ENCODE data around the gene INO80C. TPM values are rescaled to one million over a fixed set of nuclear protein-coding genes. Genes with fewer than 3 reads are reported as not detected.

Gene INO80C
- total and polyA plus RNA-seq, 8 donors, result 8.7 to 66.7 (median 29.6) TPM; not detected in 1

DNA sequence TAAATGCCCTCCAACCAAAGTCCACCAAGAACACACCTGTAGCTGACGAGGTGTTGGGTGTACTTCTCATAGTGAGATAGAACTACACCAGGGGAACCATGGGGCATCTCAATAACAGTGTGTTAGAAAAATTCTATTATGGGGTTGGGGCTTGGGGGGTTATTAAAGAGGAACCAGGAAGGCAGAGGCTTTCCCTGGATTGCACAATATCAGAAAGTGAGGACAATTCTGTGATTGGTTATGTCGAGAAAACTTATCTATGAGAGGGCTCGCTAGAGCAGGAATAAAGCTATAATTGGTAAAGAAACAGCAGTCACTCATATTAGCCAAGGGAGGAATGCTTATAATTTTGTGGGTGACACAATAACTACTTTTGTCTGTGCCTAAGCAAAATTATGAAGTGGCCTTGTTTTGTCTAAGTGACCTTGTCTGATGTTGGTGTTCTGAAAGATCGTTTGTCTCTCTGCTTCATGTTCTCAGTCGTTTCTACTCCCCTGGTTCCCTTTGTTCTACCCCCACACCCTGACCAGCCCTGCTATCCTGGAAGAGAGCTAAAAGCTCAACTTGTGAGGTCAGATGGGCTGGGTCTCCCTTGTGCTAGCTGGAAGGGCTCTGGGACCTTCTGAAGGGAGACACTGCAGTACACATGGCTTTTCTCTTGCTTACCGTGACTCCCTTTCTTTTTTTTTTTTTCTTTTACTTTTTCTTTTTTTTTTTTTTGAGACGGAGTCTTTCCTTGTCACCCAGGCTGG, 21.6 kb upstream of the INO80C start:
- Histone ChIP-seq H3K9me3 (no peaks in the 10 kb centered on the region), H3K4me1 (no peaks in the 10 kb centered on the region), H3K27me3 (no peaks in the 10 kb centered on the region), H3K27ac (no peak overlapping the region), H3K4me3 (no peak overlapping the region), H3K36me3 (no peaks in the 10 kb centered on the region)
- WGBS, 5 donors, result 65 to 80% (median 74%) methylated on average over 7 of the region's 7 CpGs
- no peak for DNase-seq
- TF ChIP-seq, protein P1, sequence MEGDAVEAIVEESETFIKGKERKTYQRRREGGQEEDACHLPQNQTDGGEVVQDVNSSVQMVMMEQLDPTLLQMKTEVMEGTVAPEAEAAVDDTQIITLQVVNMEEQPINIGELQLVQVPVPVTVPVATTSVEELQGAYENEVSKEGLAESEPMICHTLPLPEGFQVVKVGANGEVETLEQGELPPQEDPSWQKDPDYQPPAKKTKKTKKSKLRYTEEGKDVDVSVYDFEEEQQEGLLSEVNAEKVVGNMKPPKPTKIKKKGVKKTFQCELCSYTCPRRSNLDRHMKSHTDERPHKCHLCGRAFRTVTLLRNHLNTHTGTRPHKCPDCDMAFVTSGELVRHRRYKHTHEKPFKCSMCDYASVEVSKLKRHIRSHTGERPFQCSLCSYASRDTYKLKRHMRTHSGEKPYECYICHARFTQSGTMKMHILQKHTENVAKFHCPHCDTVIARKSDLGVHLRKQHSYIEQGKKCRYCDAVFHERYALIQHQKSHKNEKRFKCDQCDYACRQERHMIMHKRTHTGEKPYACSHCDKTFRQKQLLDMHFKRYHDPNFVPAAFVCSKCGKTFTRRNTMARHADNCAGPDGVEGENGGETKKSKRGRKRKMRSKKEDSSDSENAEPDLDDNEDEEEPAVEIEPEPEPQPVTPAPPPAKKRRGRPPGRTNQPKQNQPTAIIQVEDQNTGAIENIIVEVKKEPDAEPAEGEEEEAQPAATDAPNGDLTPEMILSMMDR (IDR thresholded peaks at IDR 0.05), result no peak
- TF ChIP-seq EP300 (IDR thresholded peaks at IDR 0.05) (no peak), POLR2AphosphoS5 (IDR thresholded peaks at IDR 0.05) (no peak), POLR2A (IDR thresholded peaks at IDR 0.05) (no peak)
- intact Hi-C loops (cut with DNase I; ENCODE audit: low total_unique reads), result loop anchor here (10.0 kb wide), 1 partner anchor 105 kb away; no protein-coding TSS in a partner anchor

DNA sequence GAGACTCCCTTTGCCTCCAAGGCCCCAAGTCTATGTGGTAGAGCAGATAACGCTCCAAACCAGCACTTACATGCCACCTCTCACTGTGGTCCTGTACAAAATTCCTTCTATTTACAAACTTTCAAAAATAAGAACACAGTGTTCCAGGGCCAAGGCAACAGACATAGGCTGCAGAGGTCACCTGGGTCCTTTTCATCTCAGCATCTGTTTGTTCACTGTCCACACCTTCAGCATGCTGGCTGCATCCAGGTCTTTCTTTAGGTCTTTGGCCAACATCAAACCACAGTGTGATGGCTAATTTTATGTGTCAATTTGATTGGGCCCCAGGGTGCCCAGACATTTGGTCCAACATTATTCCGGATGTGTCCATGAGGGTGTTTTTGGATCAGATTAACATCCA, 20.0 kb upstream of the INO80C start:
- H3K4me1 ChIP-seq, result peaks cover 0 to 5% (median 0%) of the 10 kb centered on the region in 4 donors
- no peaks in the 10 kb centered on the region for H3K9me3 ChIP-seq
- no peak overlapping the region for H3K27ac ChIP-seq
- WGBS, 5 donors, result 92 to 100% (median 97%) methylated on average over 2 of the region's 2 CpGs
- H3K36me3 ChIP-seq, result no peaks in the 10 kb centered on the region
- intact Hi-C loops (cut with DNase I; ENCODE audit: low total_unique reads), result loop anchor here (10.0 kb wide), 1 partner anchor 103 kb away; no protein-coding TSS in a partner anchor
- no peaks in the 10 kb centered on the region for H3K27me3 ChIP-seq
- TF ChIP-seq POLR2AphosphoS5 (IDR thresholded peaks at IDR 0.05) (no peak), POLR2A (IDR thresholded peaks at IDR 0.05) (no peak), EP300 (IDR thresholded peaks at IDR 0.05) (no peak)
- TF ChIP-seq, protein P1 (IDR thresholded peaks at IDR 0.05), result no peak
- DNase-seq, result no peak
- H3K4me3 ChIP-seq, result no peak overlapping the region

DNA sequence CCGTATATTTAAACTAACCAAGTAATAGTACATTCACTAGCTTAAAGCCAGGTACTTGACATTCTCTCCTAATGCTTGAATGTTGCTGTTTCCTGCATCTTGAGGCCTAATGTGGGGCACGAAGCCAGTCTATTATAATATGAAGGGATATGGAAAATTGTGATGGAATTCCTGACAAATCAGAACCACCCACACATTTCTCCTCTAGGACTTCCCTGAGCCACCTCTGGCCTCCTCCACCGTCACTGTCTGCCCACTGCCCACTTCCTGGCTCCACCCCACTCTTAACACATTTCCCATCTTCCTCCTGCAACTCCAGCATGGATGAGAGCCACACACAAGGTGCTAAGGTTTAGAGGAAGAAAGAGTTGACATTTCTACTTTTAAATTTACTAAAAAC, 19.0 kb upstream of the INO80C start:
- no peaks in the 10 kb centered on the region for H3K36me3 ChIP-seq
- no peak for DNase-seq
- intact Hi-C loops (cut with DNase I; ENCODE audit: low total_unique reads), result loop anchor here (10.0 kb wide), 1 partner anchor 102 kb away; no protein-coding TSS in a partner anchor
- peaks cover 0 to 5% (median 0%) of the 10 kb centered on the region in 4 donors for H3K4me1 ChIP-seq
- no peak overlapping the region for H3K4me3 ChIP-seq
- no peak overlapping the region for H3K27ac ChIP-seq
- WGBS, 5 donors, result 58 to 84% (median 82%) methylated on average over 3 of the region's 3 CpGs
- no peaks in the 10 kb centered on the region for H3K9me3 ChIP-seq
- no peaks in the 10 kb centered on the region for H3K27me3 ChIP-seq
- TF ChIP-seq POLR2A (IDR thresholded peaks at IDR 0.05), result no peak
- TF ChIP-seq, protein P1 (IDR thresholded peaks at IDR 0.05), result no peak
- TF ChIP-seq EP300 (IDR thresholded peaks at IDR 0.05), result no peak

DNA sequence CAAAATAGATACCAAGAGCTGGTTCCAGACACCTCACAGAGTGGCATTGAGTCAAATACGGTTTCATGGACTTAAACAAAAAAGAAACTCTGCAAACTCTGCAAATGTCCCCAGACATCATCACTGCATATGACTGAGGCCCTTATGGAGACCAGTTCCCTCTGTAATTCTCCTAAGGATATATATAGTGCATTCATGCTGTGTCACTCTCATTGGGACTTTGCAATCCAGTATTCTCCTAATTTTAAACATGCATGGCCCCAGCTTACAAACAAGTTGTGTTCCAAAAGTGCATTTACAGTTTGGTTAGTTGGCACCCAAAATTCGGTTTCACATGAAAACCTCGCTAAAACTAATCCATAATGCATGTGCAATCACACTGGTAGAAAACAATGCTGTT, 18.6 kb upstream of the INO80C start:
- DNase-seq, result no peak
- WGBS, 5 donors, result 89 to 94% (median 89%) methylated on average over 3 of the region's 3 CpGs
- intact Hi-C loops (cut with DNase I; ENCODE audit: low total_unique reads), result loop anchor here (10.0 kb wide), 1 partner anchor 102 kb away; no protein-coding TSS in a partner anchor
- no peaks in the 10 kb centered on the region for H3K36me3 ChIP-seq
- H3K9me3 ChIP-seq, result no peaks in the 10 kb centered on the region
- H3K4me1 ChIP-seq, result peaks cover 0 to 5% (median 0%) of the 10 kb centered on the region in 4 donors
- TF ChIP-seq POLR2A (IDR thresholded peaks at IDR 0.05) (no peak), EP300 (IDR thresholded peaks at IDR 0.05) (no peak), POLR2AphosphoS5 (IDR thresholded peaks at IDR 0.05) (no peak)
- TF ChIP-seq, protein P1 (IDR thresholded peaks at IDR 0.05), result no peak
- no peak overlapping the region for H3K4me3 ChIP-seq
- no peak overlapping the region for H3K27ac ChIP-seq
- no peaks in the 10 kb centered on the region for H3K27me3 ChIP-seq
